Ishikawa (cell line): ENCODE measurements around the gene MAP3K10.

Experiments used
- CEBPB ChIP-seq: IDR thresholded peaks from 2 replicates; pipeline ENCODE4 v1.6.1; 2012
- CREB1 ChIP-seq: IDR thresholded peaks from 2 replicates; pipeline ENCODE4 v1.6.1; 2012; ENCODE audit warnings: low read depth
- EGR1 ChIP-seq: IDR thresholded peaks from 2 replicates; pipeline ENCODE4 v1.6.1; 2012
- EP300 ChIP-seq: IDR thresholded peaks from 2 replicates; pipeline ENCODE4 v1.6.1; 2012; ENCODE audit warnings: borderline replicate concordance
- FOXM1 ChIP-seq: IDR thresholded peaks from 2 replicates; pipeline ENCODE4 v1.6.1; 2012; ENCODE audit warnings: low read depth, borderline replicate concordance
- NFIC ChIP-seq: IDR thresholded peaks from 2 replicates; pipeline ENCODE4 v1.6.1; 2012
- RAD21 ChIP-seq: IDR thresholded peaks from 2 replicates; pipeline ENCODE4 v1.6.1; 2012; ENCODE audit warnings: low read depth
- TAF1 ChIP-seq: IDR thresholded peaks from 2 replicates; pipeline ENCODE4 v1.6.1; 2012; ENCODE audit warnings: low read depth, mild to moderate bottlenecking
- TEAD4 ChIP-seq: IDR thresholded peaks from 2 replicates; pipeline ENCODE4 v1.6.1; 2012
- YY1 ChIP-seq: IDR thresholded peaks from 2 replicates; pipeline ENCODE4 v1.6.1; 2012; ENCODE audit warnings: low read depth
- TF ChIP-seq, protein P1 (sequence below): IDR thresholded peaks from 2 replicates; pipeline ENCODE4 v1.6.1; 2012
- TF ChIP-seq, protein P2 (sequence below): IDR thresholded peaks from 2 replicates; pipeline ENCODE4 v1.6.1; 2012; ENCODE audit warnings: low read depth, mild to moderate bottlenecking
- TF ChIP-seq, protein P3 (sequence below): IDR thresholded peaks from 2 replicates; pipeline ENCODE4 v1.6.1; 2012

DNA sequence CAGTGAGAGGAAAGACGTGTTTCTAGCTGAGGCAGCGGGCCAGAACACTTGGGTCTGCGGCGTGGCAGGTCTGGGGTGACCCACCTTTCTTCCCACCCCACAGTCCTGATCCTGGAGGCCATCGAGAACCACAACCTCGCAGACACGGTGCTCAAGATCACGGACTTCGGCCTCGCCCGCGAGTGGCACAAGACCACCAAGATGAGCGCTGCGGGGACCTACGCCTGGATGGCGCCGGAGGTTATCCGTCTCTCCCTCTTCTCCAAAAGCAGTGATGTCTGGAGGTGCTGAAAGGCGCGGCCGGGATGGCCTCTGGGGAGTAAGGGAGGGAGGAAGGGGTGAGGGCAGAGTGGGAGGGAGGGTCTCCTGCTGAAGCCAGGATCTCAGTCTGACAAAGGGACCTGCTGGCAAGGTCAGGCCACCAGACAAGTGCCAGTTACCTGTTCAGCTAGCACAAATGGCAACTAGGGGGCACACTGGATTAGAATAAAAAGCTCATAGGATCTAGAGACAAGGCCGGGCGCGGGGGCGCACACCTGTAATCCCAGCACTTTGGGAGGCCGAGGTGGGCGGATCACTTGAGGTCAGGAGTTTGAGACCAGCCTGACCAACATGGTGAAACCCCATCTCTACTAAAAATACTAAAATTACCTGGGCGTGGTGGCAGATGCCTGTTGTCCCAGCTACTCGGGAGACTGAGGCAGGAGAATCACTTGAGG is 7.2 kb downstream of the MAP3K10 start:
- TF ChIP-seq NFIC, result no peak
- no peak for TF ChIP-seq TAF1
- TF ChIP-seq RAD21, result no peak
- TF ChIP-seq CREB1, result no peak
- TF ChIP-seq, protein P1, sequence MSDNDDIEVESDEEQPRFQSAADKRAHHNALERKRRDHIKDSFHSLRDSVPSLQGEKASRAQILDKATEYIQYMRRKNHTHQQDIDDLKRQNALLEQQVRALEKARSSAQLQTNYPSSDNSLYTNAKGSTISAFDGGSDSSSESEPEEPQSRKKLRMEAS, result no peak
- TF ChIP-seq, protein P2, sequence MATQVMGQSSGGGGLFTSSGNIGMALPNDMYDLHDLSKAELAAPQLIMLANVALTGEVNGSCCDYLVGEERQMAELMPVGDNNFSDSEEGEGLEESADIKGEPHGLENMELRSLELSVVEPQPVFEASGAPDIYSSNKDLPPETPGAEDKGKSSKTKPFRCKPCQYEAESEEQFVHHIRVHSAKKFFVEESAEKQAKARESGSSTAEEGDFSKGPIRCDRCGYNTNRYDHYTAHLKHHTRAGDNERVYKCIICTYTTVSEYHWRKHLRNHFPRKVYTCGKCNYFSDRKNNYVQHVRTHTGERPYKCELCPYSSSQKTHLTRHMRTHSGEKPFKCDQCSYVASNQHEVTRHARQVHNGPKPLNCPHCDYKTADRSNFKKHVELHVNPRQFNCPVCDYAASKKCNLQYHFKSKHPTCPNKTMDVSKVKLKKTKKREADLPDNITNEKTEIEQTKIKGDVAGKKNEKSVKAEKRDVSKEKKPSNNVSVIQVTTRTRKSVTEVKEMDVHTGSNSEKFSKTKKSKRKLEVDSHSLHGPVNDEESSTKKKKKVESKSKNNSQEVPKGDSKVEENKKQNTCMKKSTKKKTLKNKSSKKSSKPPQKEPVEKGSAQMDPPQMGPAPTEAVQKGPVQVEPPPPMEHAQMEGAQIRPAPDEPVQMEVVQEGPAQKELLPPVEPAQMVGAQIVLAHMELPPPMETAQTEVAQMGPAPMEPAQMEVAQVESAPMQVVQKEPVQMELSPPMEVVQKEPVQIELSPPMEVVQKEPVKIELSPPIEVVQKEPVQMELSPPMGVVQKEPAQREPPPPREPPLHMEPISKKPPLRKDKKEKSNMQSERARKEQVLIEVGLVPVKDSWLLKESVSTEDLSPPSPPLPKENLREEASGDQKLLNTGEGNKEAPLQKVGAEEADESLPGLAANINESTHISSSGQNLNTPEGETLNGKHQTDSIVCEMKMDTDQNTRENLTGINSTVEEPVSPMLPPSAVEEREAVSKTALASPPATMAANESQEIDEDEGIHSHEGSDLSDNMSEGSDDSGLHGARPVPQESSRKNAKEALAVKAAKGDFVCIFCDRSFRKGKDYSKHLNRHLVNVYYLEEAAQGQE, result no peak
- TF ChIP-seq FOXM1, result no peak
- no peak for TF ChIP-seq EP300
- no peak for TF ChIP-seq EGR1
- TF ChIP-seq TEAD4, result no peak
- no peak for TF ChIP-seq YY1
- TF ChIP-seq, protein P3, sequence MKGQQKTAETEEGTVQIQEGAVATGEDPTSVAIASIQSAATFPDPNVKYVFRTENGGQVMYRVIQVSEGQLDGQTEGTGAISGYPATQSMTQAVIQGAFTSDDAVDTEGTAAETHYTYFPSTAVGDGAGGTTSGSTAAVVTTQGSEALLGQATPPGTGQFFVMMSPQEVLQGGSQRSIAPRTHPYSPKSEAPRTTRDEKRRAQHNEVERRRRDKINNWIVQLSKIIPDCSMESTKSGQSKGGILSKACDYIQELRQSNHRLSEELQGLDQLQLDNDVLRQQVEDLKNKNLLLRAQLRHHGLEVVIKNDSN, result no peak
- TF ChIP-seq CEBPB, result no peak
